ENCODE results near the gene RNF213. TPM values are rescaled to one million over a fixed set of nuclear protein-coding genes. Genes with fewer than 3 reads are reported as not detected.
A peak's percentile ranks its signal among the peaks of the same experiment; 100 is the strongest.

The RNF213 gene
- total RNA-seq, 1 experiment from 2014 or later: 70.5 TPM

- TF ChIP-seq TP53 (CRISPR knock-in tag; IDR thresholded peaks at IDR 0.05) (no peak), ZNF396 (CRISPR knock-in tag; IDR thresholded peaks at IDR 0.05; ENCODE audit: borderline replicate concordance) (no peak), NR1H2 (CRISPR knock-in tag; IDR thresholded peaks at IDR 0.05) (no peak), PRDM15 (CRISPR knock-in tag; IDR thresholded peaks at IDR 0.05) (no peak), JUN (CRISPR knock-in tag; IDR thresholded peaks at IDR 0.05) (no peak), SP1 (CRISPR knock-in tag; conservative IDR thresholded peaks at IDR 0.05) (no peak), FOXJ3 (CRISPR knock-in tag; IDR thresholded peaks at IDR 0.05; ENCODE audit: borderline replicate concordance) (no peak), ZNF423 (CRISPR knock-in tag; IDR thresholded peaks at IDR 0.05) (no peak), KAT7 (CRISPR knock-in tag; IDR thresholded peaks at IDR 0.05; ENCODE audit: borderline replicate concordance) (no peak), OVOL2 (CRISPR knock-in tag; IDR thresholded peaks at IDR 0.05; ENCODE audit: borderline replicate concordance) (no peak), HMGXB4 (CRISPR knock-in tag; IDR thresholded peaks at IDR 0.05) (no peak)
Observed at GRCh38 chr17:80270104-80270503, 9.5 kb downstream of the RNF213 start (continued).

GRCh38 chr17:80270836-80271235, 10.2 kb downstream of the RNF213 start:
- Mint-ChIP-seq H3K36me3 (peaks cover 26% of the 10 kb centered on the region), H3K9me3 (no peaks in the 10 kb centered on the region), H3K27me3 (ENCODE audit: low read depth) (no peaks in the 10 kb centered on the region), H3K27ac (peak overlapping the region; percentile 86), H3K4me1 (peaks cover 12% of the 10 kb centered on the region; the same call in 1 of the 2 replicates), H3K4me3 (peak overlapping the region; percentile 38)
- DNase-seq (ENCODE audit: low spot score) (peak; percentile 82), ATAC-seq (peak; percentile 98)
- no peak for TF ChIP-seq ZMAT4 (CRISPR knock-in tag; IDR thresholded peaks at IDR 0.05)
- TF ChIP-seq NFYB (CRISPR knock-in tag; conservative IDR thresholded peaks at IDR 0.05; ENCODE audit: low read depth): peak; percentile 77
- no peak for TF ChIP-seq ZNF263 (CRISPR knock-in tag; IDR thresholded peaks at IDR 0.05; ENCODE audit: low read depth)
- no peak for TF ChIP-seq USF1 (CRISPR knock-in tag; IDR thresholded peaks at IDR 0.05)
- POLR2A ChIA-PET: interaction anchor here (1.0 to 2.1 kb wide), 2 partner anchors 9 to 16 kb away, joined by 3 to 6 read pairs; no protein-coding TSS in a partner anchor
- CTCF ChIA-PET: interaction anchor here (0.6 to 1.8 kb wide), 14 partner anchors 8 to 188 kb away, joined by 3 to 10 read pairs (median 4); partner anchors contain the start of gene GAA

GRCh38 chr17:80272366-80272765, 11.7 kb downstream of the RNF213 start:
- ChIA-PET POLR2A (interaction anchor here (0.7 kb wide), 1 partner anchor 12 kb away, joined by 3 read pairs; the partner anchor contains the start of gene RNF213), CTCF (interaction anchor here (1.4 kb wide), 1 partner anchor 77 kb away, joined by 8 read pairs; no protein-coding TSS in a partner anchor)
- Mint-ChIP-seq H3K4me1 (peaks cover 12% of the 10 kb centered on the region; the same call in 1 of the 2 replicates), H3K27ac (no peak overlapping the region), H3K36me3 (peaks cover 21% of the 10 kb centered on the region), H3K4me3 (no peak overlapping the region), H3K9me3 (no peaks in the 10 kb centered on the region), H3K27me3 (ENCODE audit: low read depth) (no peaks in the 10 kb centered on the region)
- TF ChIP-seq RELA (CRISPR knock-in tag; IDR thresholded peaks at IDR 0.05; ENCODE audit: borderline replicate concordance) (no peak), FOXP1 (CRISPR knock-in tag; IDR thresholded peaks at IDR 0.05; ENCODE audit: borderline replicate concordance) (no peak), ZSCAN18 (CRISPR knock-in tag; IDR thresholded peaks at IDR 0.05) (no peak), CREM (CRISPR knock-in tag; IDR thresholded peaks at IDR 0.05) (no peak), ZBTB43 (CRISPR knock-in tag; IDR thresholded peaks at IDR 0.05) (no peak), MYBL2 (CRISPR knock-in tag; IDR thresholded peaks at IDR 0.05) (no peak)
- no peak for DNase-seq (ENCODE audit: low spot score)
- no peak for ATAC-seq

Data from WTC11 (cell line).